Breast epithelium (tissue), 3 donors: Measurements from ENCODE around the gene IDH3A.

Source experiments
- POLR2A ChIP-seq: fragments of 450-650 bp; IDR thresholded peaks from one replicate; pipeline ENCODE4 v1.6.1; 2016; ENCODE audit warnings: antibody characterized with exemption, mild to moderate bottlenecking, moderate library complexity
- POLR2AphosphoS5 ChIP-seq, 3 donors: sonication (generic); formaldehyde crosslinking; IDR thresholded peaks; one replicate each; pipeline ENCODE4 v1.6.1; 2017; ENCODE audit warnings: antibody characterized with exemption in 3 of 3
- TF ChIP-seq, protein P1 (sequence below), 3 donors: fragments of 450-650 bp; IDR thresholded peaks; one replicate each; pipeline ENCODE4 v1.5.1; 2016 to 2017; ENCODE audit warnings: antibody characterized with exemption in 3 of 3, mild to moderate bottlenecking in 3 of 3, moderate library complexity in 3 of 3

DNA sequence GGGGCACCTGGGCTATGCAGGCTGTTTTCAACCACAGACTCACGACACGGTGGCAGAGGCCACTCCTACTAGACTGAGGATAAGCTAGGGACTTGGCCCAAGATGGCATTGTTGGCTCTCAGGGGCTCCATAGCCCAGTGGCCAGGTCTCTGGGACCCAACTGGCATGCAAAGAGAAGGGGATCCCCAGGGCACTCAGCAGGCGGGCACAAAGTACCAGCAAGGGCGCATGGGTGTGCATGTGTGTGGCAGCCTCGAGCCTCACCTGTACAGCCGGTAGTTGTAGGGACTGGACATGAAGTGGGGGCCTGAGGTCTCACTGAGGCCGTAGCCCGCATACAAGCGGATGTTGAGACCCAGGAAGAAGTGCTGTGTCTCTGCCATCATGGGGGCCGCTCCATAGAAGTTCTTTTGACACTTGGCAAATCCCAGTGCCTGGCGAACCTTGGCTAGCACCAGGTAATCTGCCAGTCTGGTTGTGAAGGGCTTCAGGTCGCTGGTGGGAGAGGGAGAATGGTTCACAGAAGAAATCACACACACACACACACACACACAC lies 30.2 kb downstream of the IDH3A start:
- TF ChIP-seq, protein P1, sequence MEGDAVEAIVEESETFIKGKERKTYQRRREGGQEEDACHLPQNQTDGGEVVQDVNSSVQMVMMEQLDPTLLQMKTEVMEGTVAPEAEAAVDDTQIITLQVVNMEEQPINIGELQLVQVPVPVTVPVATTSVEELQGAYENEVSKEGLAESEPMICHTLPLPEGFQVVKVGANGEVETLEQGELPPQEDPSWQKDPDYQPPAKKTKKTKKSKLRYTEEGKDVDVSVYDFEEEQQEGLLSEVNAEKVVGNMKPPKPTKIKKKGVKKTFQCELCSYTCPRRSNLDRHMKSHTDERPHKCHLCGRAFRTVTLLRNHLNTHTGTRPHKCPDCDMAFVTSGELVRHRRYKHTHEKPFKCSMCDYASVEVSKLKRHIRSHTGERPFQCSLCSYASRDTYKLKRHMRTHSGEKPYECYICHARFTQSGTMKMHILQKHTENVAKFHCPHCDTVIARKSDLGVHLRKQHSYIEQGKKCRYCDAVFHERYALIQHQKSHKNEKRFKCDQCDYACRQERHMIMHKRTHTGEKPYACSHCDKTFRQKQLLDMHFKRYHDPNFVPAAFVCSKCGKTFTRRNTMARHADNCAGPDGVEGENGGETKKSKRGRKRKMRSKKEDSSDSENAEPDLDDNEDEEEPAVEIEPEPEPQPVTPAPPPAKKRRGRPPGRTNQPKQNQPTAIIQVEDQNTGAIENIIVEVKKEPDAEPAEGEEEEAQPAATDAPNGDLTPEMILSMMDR (IDR thresholded peaks at IDR 0.05): no peak
- TF ChIP-seq POLR2A: no peak
- no peak for TF ChIP-seq POLR2AphosphoS5 (IDR thresholded peaks at IDR 0.05)
